Measurements from ENCODE around the gene HAUS5. TPM values are rescaled to one million over a fixed set of nuclear protein-coding genes. Genes with fewer than 3 reads are reported as not detected.

Gene HAUS5
- total RNA-seq, 1 donor from 2014 or later: 9.1 TPM

DNA sequence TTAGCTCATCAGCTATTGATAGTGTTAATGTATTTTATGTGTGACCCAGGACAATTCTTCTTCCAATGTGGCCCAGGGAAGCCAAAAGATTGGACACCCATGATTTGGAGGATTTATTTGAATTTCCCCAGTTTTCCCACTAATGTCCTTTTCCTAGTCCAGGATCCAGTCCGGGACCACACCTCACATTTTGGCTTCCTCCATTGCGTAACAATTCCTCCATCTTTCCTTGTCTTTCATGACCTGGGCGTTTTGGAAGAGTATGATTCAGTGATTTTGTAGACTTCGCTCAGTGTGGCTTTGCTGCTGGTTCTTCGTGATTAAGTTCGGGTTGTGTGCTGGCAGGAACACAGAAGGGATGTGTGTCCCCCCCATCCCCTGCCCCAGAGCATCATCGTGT lies 45.8 kb upstream of the HAUS5 start:
- no peaks in the 10 kb centered on the region for H3K36me3 ChIP-seq
- DNase-seq (no peak), ATAC-seq (no peak)
- H3K4me1 ChIP-seq: no peaks in the 10 kb centered on the region
- H3K27me3 ChIP-seq (ENCODE audit: low read depth): peaks cover 17% of the 10 kb centered on the region
- no peak overlapping the region for H3K27ac ChIP-seq
- H3K4me3 ChIP-seq: no peak overlapping the region
- intact Hi-C loops (cut with DNase I): no loop called here
- H3K9me3 ChIP-seq: no peaks in the 10 kb centered on the region
- TF ChIP-seq, protein P1, sequence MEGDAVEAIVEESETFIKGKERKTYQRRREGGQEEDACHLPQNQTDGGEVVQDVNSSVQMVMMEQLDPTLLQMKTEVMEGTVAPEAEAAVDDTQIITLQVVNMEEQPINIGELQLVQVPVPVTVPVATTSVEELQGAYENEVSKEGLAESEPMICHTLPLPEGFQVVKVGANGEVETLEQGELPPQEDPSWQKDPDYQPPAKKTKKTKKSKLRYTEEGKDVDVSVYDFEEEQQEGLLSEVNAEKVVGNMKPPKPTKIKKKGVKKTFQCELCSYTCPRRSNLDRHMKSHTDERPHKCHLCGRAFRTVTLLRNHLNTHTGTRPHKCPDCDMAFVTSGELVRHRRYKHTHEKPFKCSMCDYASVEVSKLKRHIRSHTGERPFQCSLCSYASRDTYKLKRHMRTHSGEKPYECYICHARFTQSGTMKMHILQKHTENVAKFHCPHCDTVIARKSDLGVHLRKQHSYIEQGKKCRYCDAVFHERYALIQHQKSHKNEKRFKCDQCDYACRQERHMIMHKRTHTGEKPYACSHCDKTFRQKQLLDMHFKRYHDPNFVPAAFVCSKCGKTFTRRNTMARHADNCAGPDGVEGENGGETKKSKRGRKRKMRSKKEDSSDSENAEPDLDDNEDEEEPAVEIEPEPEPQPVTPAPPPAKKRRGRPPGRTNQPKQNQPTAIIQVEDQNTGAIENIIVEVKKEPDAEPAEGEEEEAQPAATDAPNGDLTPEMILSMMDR (IDR thresholded peaks at IDR 0.05): no peak

DNA sequence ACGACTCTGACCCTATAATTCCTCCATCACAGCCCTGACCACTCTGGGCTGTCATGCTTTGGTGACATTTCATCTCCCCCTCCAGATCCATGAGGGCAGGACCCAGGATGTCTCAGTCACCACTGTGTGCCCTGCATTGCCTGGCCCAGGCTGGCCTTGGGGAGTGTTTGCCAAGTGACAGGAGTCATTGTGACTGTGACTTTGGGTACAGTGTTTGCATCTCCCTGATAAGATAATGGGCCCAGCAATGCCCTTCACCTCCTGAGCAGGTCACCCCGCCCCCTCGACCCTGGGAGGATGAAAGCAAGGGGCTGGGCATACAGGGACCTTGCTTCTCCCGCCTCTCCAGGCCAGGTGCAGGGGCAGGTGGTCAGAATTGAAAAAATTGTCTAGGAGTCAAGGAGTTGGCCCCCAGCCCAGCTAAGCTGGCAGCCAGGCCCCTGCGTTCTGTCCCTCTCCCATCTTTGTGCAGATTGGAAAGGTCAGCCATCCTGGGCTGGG lies 43.2 kb upstream of the HAUS5 start:
- Histone ChIP-seq H3K4me3 (no peak overlapping the region), H3K36me3 (no peaks in the 10 kb centered on the region), H3K27me3 (ENCODE audit: low read depth) (peaks cover 11% of the 10 kb centered on the region), H3K4me1 (no peaks in the 10 kb centered on the region), H3K9me3 (no peaks in the 10 kb centered on the region), H3K27ac (no peak overlapping the region)
- DNase-seq (no peak), ATAC-seq (no peak)
- intact Hi-C loops (cut with DNase I): no loop called here
- TF ChIP-seq, protein P1 (IDR thresholded peaks at IDR 0.05): no peak

DNA sequence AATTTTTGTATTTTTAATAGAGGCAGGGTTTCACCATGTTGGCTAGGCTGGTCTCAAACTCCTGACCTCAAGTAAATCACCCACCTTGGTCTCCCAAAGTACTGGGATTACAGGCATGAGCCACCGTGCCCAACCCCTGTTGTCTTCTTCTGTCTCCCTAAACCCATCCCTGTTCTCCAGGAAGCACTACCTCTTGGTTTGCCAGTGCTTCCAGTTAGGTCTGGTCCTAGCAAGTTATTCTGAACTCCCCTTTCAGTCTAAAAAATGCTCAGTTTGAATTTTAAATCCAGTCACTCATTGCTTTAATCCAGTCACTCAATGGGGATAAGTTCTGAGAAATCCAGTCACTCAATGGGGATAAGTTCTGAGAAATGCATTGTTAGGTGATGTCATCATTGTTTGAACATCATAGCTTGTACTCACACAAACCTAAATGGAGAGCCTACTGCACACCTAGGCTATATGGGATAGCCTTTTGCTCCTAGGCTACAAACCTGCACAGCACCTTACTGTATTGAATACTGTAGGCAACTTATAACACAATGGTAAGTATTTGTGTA lies 41.0 kb upstream of the HAUS5 start:
- Histone ChIP-seq H3K4me1 (no peaks in the 10 kb centered on the region), H3K4me3 (no peak overlapping the region), H3K27ac (no peak overlapping the region), H3K36me3 (no peaks in the 10 kb centered on the region), H3K27me3 (ENCODE audit: low read depth) (peaks cover 11% of the 10 kb centered on the region), H3K9me3 (peaks cover 11% of the 10 kb centered on the region)
- TF ChIP-seq, protein P1 (IDR thresholded peaks at IDR 0.05): no peak
- DNase-seq: no peak
- ATAC-seq: no peak
- intact Hi-C loops (cut with DNase I): no loop called here

DNA sequence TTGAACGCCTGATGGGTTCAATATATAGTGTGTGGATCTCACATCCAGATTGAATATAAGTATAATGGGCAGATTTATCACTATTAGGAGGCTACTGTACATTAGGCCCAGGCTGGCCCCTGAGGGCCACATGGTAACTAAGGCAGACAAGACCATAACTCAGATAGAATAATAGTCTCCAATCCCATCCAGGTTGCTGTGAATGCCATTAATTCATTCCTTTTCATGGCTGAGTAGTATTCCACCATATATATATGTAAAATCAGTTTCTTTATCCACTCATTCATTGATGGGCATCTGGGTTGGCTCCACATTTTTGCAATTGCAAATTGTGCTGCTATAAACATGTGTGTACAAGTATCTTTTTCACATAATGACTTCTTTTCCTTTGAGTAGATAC lies 34.6 kb upstream of the HAUS5 start:
- Histone ChIP-seq H3K4me3 (no peak overlapping the region), H3K9me3 (peaks cover 17% of the 10 kb centered on the region), H3K27ac (no peak overlapping the region), H3K36me3 (no peaks in the 10 kb centered on the region), H3K27me3 (ENCODE audit: low read depth) (peaks cover 15% of the 10 kb centered on the region), H3K4me1 (no peaks in the 10 kb centered on the region)
- TF ChIP-seq, protein P1 (IDR thresholded peaks at IDR 0.05): no peak
- no peak for DNase-seq
- ATAC-seq: no peak
- intact Hi-C loops (cut with DNase I): no loop called here

DNA sequence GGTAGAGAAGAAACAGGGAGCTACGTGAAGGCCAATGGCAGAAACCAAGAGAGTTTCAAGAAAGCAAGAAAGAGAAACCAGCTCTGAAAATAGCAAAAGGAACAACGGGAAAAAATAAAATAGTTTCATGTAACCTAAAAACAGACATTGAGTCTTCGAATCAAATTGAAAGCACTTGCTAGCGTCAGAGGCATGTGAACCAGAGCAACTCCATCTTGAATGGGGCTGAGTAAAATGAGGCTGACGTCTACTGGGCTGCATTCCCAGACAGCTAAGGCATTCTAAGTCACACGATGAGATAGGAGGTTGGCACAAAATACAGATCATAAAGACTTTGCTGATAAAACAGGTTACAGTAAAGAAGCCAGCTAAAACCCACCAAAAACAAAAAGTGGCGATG lies 33.8 kb upstream of the HAUS5 start:
- ATAC-seq (no peak), DNase-seq (no peak)
- H3K4me3 ChIP-seq: no peak overlapping the region
- H3K4me1 ChIP-seq: no peaks in the 10 kb centered on the region
- intact Hi-C loops (cut with DNase I): no loop called here
- peaks cover 17% of the 10 kb centered on the region for H3K9me3 ChIP-seq
- H3K27ac ChIP-seq: no peak overlapping the region
- TF ChIP-seq, protein P1 (IDR thresholded peaks at IDR 0.05): no peak
- H3K27me3 ChIP-seq (ENCODE audit: low read depth): peaks cover 15% of the 10 kb centered on the region
- no peaks in the 10 kb centered on the region for H3K36me3 ChIP-seq
